Calu3 (cell line): ENCODE measurements around the gene PLEKHA7. TPM values are rescaled to one million over a fixed set of nuclear protein-coding genes. Genes with fewer than 3 reads are reported as not detected.

ENCODE experiments used
- BruUV-seq: library from RNA; stranded (reverse); fragments of 400-500 nt; replicated peaks from 2 replicates; lab custom pipeline; 2021; lab: Mats Ljungman, UMichigan
- CTCF ChIA-PET: fragments of 300-600 bp; sonication (Branson Sonifier 250); formaldehyde crosslinking; loops from one replicate; lab custom pipeline; 2022; ENCODE audit warnings: antibody characterized with exemption; lab: Charles Lee
- DNase-seq: peaks from one replicate; pipeline ENCODE4 v3.0.0; 2022
- H3K27ac Mint-ChIP-seq: one replicate; pipeline ENCODE4 v1.8.0; 2022; ENCODE audit warnings: mixed read lengths; ENCODE audit not compliant: unreplicated experiment
- H3K27me3 Mint-ChIP-seq: one replicate; pipeline ENCODE4 v1.8.0; 2022; ENCODE audit warnings: mixed read lengths; ENCODE audit not compliant: unreplicated experiment
- H3K36me3 Mint-ChIP-seq: one replicate; pipeline ENCODE4 v1.8.0; 2022; ENCODE audit warnings: mild to moderate bottlenecking, moderate library complexity, mixed read lengths; ENCODE audit not compliant: insufficient read depth, unreplicated experiment
- H3K4me1 Mint-ChIP-seq: one replicate; pipeline ENCODE4 v1.8.0; 2022; ENCODE audit warnings: mild to moderate bottlenecking, low read depth, mixed read lengths; ENCODE audit not compliant: unreplicated experiment
- H3K4me3 Mint-ChIP-seq: one replicate; pipeline ENCODE4 v1.8.0; 2022; ENCODE audit warnings: mild to moderate bottlenecking, low read depth, moderate library complexity, mixed read lengths; ENCODE audit not compliant: unreplicated experiment
- H3K9me3 Mint-ChIP-seq: one replicate; pipeline ENCODE4 v1.8.0; 2022; ENCODE audit warnings: low read depth, mixed read lengths; ENCODE audit not compliant: unreplicated experiment
- intact Hi-C: fragments of 100-400 bp; cut with micrococcal nuclease; formaldehyde crosslinking; loops from one replicate; pipeline ENCODE4 v1.10.0; 2022; ENCODE audit not compliant: unreplicated experiment
- total RNA-seq: library from RNA; stranded (reverse); gene quantifications from 2 replicates; pipeline ENCODE4 v1.2.3, GENCODE V29; 2022
- TF ChIP-seq, protein P1 (sequence below): fragments of 200-600 bp; IDR thresholded peaks from one replicate; pipeline ENCODE4 v1.8.0; 2022; ENCODE audit warnings: antibody characterized with exemption; ENCODE audit not compliant: unreplicated experiment

Gene PLEKHA7
- total RNA-seq, 1 experiment from 2014 or later = 138 TPM

GRCh38 chr11:16773981-16774935 is 240.0 kb downstream of the PLEKHA7 start:
- no peak overlapping the region for H3K4me3 Mint-ChIP-seq
- no peaks in the 10 kb centered on the region for H3K27me3 Mint-ChIP-seq
- peaks cover 12% of the 10 kb centered on the region for H3K4me1 Mint-ChIP-seq
- no peak overlapping the region for H3K27ac Mint-ChIP-seq
- TF ChIP-seq, protein P1, sequence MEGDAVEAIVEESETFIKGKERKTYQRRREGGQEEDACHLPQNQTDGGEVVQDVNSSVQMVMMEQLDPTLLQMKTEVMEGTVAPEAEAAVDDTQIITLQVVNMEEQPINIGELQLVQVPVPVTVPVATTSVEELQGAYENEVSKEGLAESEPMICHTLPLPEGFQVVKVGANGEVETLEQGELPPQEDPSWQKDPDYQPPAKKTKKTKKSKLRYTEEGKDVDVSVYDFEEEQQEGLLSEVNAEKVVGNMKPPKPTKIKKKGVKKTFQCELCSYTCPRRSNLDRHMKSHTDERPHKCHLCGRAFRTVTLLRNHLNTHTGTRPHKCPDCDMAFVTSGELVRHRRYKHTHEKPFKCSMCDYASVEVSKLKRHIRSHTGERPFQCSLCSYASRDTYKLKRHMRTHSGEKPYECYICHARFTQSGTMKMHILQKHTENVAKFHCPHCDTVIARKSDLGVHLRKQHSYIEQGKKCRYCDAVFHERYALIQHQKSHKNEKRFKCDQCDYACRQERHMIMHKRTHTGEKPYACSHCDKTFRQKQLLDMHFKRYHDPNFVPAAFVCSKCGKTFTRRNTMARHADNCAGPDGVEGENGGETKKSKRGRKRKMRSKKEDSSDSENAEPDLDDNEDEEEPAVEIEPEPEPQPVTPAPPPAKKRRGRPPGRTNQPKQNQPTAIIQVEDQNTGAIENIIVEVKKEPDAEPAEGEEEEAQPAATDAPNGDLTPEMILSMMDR = no peak
- no peak for DNase-seq
- CTCF ChIA-PET = no interaction called here
- peaks cover 40% of the 10 kb centered on the region for H3K36me3 Mint-ChIP-seq
- no TSS peak for BruUV-seq
- H3K9me3 Mint-ChIP-seq = no peaks in the 10 kb centered on the region
- intact Hi-C loops = no loop called here

DNA sequence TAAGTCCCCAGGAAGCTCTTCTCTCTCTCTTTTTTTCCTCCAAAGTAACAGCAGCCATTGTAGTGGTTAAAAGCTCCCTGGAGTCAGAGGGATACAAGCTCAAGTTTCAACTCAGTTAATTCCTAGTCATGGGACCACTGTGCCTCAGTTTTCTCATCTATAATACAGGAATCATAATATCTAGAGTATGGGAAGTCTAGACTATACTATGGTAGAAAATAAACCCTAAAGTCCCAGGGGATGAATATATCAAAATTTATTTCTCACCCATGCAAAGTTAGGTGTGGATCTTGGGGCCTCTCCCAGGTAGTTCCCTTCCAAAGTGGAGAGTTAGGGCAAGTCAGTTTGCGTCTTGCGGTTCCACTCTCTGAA is 242.1 kb downstream of the PLEKHA7 start:
- H3K36me3 Mint-ChIP-seq = peaks cover 32% of the 10 kb centered on the region
- no peaks in the 10 kb centered on the region for H3K4me1 Mint-ChIP-seq
- H3K9me3 Mint-ChIP-seq = no peaks in the 10 kb centered on the region
- CTCF ChIA-PET = interaction anchor here (0.7 kb wide), 1 partner anchor 30 kb away, joined by 3 read pairs; no protein-coding TSS in a partner anchor
- no peak overlapping the region for H3K27ac Mint-ChIP-seq
- no peaks in the 10 kb centered on the region for H3K27me3 Mint-ChIP-seq
- TF ChIP-seq, protein P1 = no peak
- no peak overlapping the region for H3K4me3 Mint-ChIP-seq
- intact Hi-C loops = no loop called here
- no peak for DNase-seq
- BruUV-seq = no TSS peak

DNA sequence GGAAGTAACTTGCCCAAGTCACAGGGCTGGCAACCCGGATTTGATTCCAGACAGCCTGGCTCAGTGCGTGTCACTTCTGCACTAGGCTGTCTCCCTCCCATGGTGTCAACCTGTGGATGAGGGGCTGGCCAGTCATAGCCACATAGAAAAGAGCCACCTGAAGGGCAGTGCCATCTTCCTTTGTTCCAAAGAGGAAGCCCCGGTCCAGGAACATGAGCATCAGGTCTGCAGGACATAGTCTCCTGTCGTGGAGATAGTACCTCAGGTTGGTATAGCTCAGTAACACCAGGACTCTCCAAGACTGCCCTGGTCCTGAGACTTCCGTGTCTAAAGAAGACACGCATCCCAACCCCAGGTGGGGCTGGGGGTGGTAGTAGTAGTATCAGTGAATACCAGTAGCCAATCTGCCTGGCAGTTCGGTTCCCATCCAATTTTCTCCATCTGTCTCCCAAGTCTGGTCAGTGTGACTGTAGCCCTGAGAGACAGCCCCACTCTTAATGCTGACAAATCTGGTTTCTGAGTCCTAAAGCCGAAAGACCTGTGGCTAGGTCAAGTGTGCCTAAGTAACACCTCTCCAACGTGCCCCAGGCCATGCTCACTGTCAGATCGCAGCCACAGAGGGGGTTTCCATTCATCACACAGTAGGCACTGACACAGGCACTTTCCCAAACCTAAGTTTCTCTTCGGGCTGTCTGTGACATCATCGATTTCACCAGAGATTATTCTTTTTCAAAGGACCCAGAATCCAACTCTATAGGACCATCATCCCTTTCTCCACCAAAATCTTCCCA is 242.7 kb downstream of the PLEKHA7 start:
- TF ChIP-seq, protein P1 = no peak
- BruUV-seq = no TSS peak
- H3K27me3 Mint-ChIP-seq = no peaks in the 10 kb centered on the region
- no peak overlapping the region for H3K27ac Mint-ChIP-seq
- no peaks in the 10 kb centered on the region for H3K4me1 Mint-ChIP-seq
- H3K36me3 Mint-ChIP-seq = peaks cover 26% of the 10 kb centered on the region
- H3K4me3 Mint-ChIP-seq = no peak overlapping the region
- no peak for DNase-seq
- intact Hi-C loops = no loop called here
- H3K9me3 Mint-ChIP-seq = no peaks in the 10 kb centered on the region
- CTCF ChIA-PET = interaction anchor here (0.6 to 0.7 kb wide), 2 partner anchors 16 to 30 kb away, joined by 3 to 6 read pairs; no protein-coding TSS in a partner anchor

GRCh38 chr11:16770016-16770415 is 244.2 kb downstream of the PLEKHA7 start:
- CTCF ChIA-PET = no interaction called here
- TF ChIP-seq, protein P1 = no peak
- no peak for DNase-seq
- H3K36me3 Mint-ChIP-seq = peaks cover 25% of the 10 kb centered on the region
- no peaks in the 10 kb centered on the region for H3K27me3 Mint-ChIP-seq
- no peaks in the 10 kb centered on the region for H3K4me1 Mint-ChIP-seq
- H3K9me3 Mint-ChIP-seq = no peaks in the 10 kb centered on the region
- H3K27ac Mint-ChIP-seq = no peak overlapping the region
- H3K4me3 Mint-ChIP-seq = no peak overlapping the region
- intact Hi-C loops = no loop called here
- no TSS peak for BruUV-seq
